Measurements from ENCODE around the gene MFAP3. TPM values are rescaled to one million over a fixed set of nuclear protein-coding genes. Genes with fewer than 3 reads are reported as not detected.
A peak's percentile ranks its signal among the peaks of the same experiment; 100 is the strongest.

Gene MFAP3
- total and polyA plus RNA-seq, 10 of the 15 experiments (the other 5 are each of a cell fraction or from before 2014, with no cell fraction given): 2.5 to 22.9 (median 13.4) TPM

DNA sequence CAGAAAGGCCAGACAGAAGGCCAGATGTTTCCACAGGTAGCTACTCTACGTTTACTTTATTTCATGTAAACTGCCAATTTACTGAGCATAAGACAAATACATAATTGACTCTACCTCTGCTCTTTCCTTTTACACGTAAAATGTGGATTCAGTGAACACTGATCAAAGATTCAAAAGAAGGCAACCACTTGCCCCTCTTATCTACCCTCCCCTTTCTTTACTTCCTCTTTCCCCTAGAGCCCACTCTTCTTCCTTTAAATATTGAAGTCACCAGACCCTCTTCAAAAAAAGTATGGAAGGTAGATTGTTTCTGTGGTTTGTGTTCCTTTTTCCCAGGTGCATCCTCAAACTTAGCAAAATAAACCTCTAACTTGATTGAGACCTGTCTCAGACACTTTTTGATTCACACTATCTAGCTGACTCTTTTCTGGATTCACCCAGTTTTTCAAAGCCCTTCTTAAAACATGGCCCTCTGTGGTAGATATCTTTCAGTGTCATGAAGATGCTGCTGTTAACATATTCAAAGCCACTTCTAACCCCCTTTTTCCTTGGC lies 6.8 kb upstream of the MFAP3 start:
- peaks cover 0 to 2% of the 10 kb centered on the region in 2 experiments; a peak in 2 of 4 replicates for H3K36me3 ChIP-seq (ENCODE audit: control insufficient read depth in 2 of 2, insufficient read depth in 2 of 2, low read length in 1 of 2)
- no peak overlapping the region for H3K4me3 ChIP-seq
- H3K4me2 ChIP-seq (ENCODE audit: control insufficient read depth, insufficient read depth): no peak overlapping the region
- intact Hi-C loops (cut with micrococcal nuclease; ENCODE audit: unreplicated experiment): no loop called here
- no peak overlapping the region for H3K9ac ChIP-seq (ENCODE audit: control insufficient read depth, insufficient read depth, low read length)
- ChIA-PET SMC1A (ENCODE audit: uncharacterized antibody, unreplicated experiment) (interaction anchor here (1.0 to 1.6 kb wide), 2 partner anchors 13 to 58 kb away, joined by 3 read pairs; no protein-coding TSS in a partner anchor), POLR2A (no interaction called here), RAD21 (ENCODE audit: unreplicated experiment) (no interaction called here), CTCF (interaction anchor here (1.6 kb wide), 1 partner anchor 390 kb away, joined by 3 read pairs; no protein-coding TSS in a partner anchor)
- TF ChIP-seq NFIC (IDR thresholded peaks at IDR 0.05; ENCODE audit: low read depth, low read length): no peak
- no peak for TF ChIP-seq SREBF2 (IDR thresholded peaks at IDR 0.05; ENCODE audit: low read length)
- TF ChIP-seq STAT3 (IDR thresholded peaks at IDR 0.05; ENCODE audit: low read depth, low read length): no peak
- TF ChIP-seq POLR2AphosphoS2 (IDR thresholded peaks at IDR 0.05; ENCODE audit: low read depth, low read length): no peak
- TF ChIP-seq, protein P1, sequence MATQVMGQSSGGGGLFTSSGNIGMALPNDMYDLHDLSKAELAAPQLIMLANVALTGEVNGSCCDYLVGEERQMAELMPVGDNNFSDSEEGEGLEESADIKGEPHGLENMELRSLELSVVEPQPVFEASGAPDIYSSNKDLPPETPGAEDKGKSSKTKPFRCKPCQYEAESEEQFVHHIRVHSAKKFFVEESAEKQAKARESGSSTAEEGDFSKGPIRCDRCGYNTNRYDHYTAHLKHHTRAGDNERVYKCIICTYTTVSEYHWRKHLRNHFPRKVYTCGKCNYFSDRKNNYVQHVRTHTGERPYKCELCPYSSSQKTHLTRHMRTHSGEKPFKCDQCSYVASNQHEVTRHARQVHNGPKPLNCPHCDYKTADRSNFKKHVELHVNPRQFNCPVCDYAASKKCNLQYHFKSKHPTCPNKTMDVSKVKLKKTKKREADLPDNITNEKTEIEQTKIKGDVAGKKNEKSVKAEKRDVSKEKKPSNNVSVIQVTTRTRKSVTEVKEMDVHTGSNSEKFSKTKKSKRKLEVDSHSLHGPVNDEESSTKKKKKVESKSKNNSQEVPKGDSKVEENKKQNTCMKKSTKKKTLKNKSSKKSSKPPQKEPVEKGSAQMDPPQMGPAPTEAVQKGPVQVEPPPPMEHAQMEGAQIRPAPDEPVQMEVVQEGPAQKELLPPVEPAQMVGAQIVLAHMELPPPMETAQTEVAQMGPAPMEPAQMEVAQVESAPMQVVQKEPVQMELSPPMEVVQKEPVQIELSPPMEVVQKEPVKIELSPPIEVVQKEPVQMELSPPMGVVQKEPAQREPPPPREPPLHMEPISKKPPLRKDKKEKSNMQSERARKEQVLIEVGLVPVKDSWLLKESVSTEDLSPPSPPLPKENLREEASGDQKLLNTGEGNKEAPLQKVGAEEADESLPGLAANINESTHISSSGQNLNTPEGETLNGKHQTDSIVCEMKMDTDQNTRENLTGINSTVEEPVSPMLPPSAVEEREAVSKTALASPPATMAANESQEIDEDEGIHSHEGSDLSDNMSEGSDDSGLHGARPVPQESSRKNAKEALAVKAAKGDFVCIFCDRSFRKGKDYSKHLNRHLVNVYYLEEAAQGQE (IDR thresholded peaks at IDR 0.05; ENCODE audit: low read depth, low read length): no peak
- TF ChIP-seq ATF2 (IDR thresholded peaks at IDR 0.05; ENCODE audit: low read length): no peak
- no peak for TF ChIP-seq TAF1 (IDR thresholded peaks at IDR 0.05; ENCODE audit: borderline replicate concordance, low read depth, low read length)
- no peak for TF ChIP-seq HCFC1 (IDR thresholded peaks at IDR 0.05; ENCODE audit: low read length)
- no peak for TF ChIP-seq ZNF384 (IDR thresholded peaks at IDR 0.05; ENCODE audit: borderline replicate concordance, low read depth, low read length)
- TF ChIP-seq SUPT20H (IDR thresholded peaks at IDR 0.05; ENCODE audit: borderline replicate concordance, control insufficient read depth, low read depth, low read length): no peak
- no peak for TF ChIP-seq CHD4 (IDR thresholded peaks at IDR 0.05)
- no peak for TF ChIP-seq MYB (IDR thresholded peaks at IDR 0.05; ENCODE audit: borderline replicate concordance, low read depth, low read length)
- TF ChIP-seq YY1 (IDR thresholded peaks at IDR 0.05; ENCODE audit: low read depth, low read length): no peak
- TF ChIP-seq BMI1 (IDR thresholded peaks at IDR 0.05; ENCODE audit: borderline replicate concordance): no peak
- TF ChIP-seq BCLAF1 (IDR thresholded peaks at IDR 0.05): no peak
- no peak for TF ChIP-seq RAD51 (IDR thresholded peaks at IDR 0.05)
- TF ChIP-seq ZNF622 (IDR thresholded peaks at IDR 0.05): no peak
- TF ChIP-seq EED (IDR thresholded peaks at IDR 0.05; ENCODE audit: low read depth): no peak
- TF ChIP-seq POLR2A (IDR thresholded peaks at IDR 0.05; ENCODE audit: low read depth, low read length): no peak
- H3K27ac ChIP-seq (ENCODE audit: control insufficient read depth, insufficient read depth): no peak overlapping the region
- no peak overlapping the region for H2AFZ ChIP-seq (ENCODE audit: control insufficient read depth, low read depth, low read length)
- DNase-seq (ENCODE audit: low read depth, low spot score) (no peak), FAIRE-seq (peak; percentile 13), ATAC-seq (no peak)
- no peaks in the 10 kb centered on the region for H3K9me3 ChIP-seq (replicated peaks; ENCODE audit: control insufficient read depth, insufficient read depth, low read length)
- in situ Hi-C loops (cut with MboI): no loop called here
- H3K27me3 ChIP-seq (replicated peaks in 1 of 2; ENCODE audit: control insufficient read depth in 2 of 2, insufficient read depth in 2 of 2, low read length in 1 of 2): no peaks in the 10 kb centered on the region
- 91% methylated on average over 2 of the region's 2 CpGs for WGBS (ENCODE audit: insufficient coverage, insufficient replicate concordance, low lambda C conversion rate, missing lambda C conversion rate)
- H3K79me2 ChIP-seq (ENCODE audit: control insufficient read depth, insufficient read depth, low read length): peaks cover 2% of the 10 kb centered on the region; the same call in 1 of the 2 replicates
- H4K20me1 ChIP-seq (ENCODE audit: control insufficient read depth, insufficient read depth): no peaks in the 10 kb centered on the region
- no TSS peak for BruUV-seq (replicated peaks)
- H3K4me1 ChIP-seq (ENCODE audit: control insufficient read depth, insufficient read depth, low read length): no peaks in the 10 kb centered on the region

All from GM12878 (cell line).